Liver (tissue), 9 donors: ENCODE data around the gene BPIFB1. TPM values are rescaled to one million over a fixed set of nuclear protein-coding genes. Genes with fewer than 3 reads are reported as not detected.

Source experiments
- DNase-seq: peaks from one replicate; pipeline ENCODE4 v3.0.0-alpha.2; 2017; ENCODE audit warnings: low spot score
- H3K27ac ChIP-seq, 2 donors: one replicate each; pipeline ENCODE4 v1.7.0; 2013; ENCODE audit warnings: inconsistent platforms in 2 of 2, low read length in 2 of 2, control low read depth in 1 of 2, low read depth in 1 of 2, mild to moderate bottlenecking in 1 of 2
- H3K27me3 ChIP-seq, 4 donors: one replicate each; pipeline versions ENCODE4 v1.6.1 to v1.7.0; 2013; ENCODE audit warnings: low read length in 3 of 4, inconsistent platforms in 1 of 4, mild to moderate bottlenecking in 1 of 4, moderate library complexity in 1 of 4; ENCODE audit not compliant: control insufficient read depth in 4 of 4, insufficient read depth in 4 of 4
- H3K36me3 ChIP-seq, 4 donors: one replicate each; pipeline versions ENCODE4 v1.6.1 to v1.7.0; 2013; ENCODE audit warnings: low read length in 3 of 4, mild to moderate bottlenecking in 3 of 4, low read depth in 1 of 4, moderate library complexity in 1 of 4; ENCODE audit not compliant: control insufficient read depth in 4 of 4, insufficient read depth in 3 of 4
- H3K4me1 ChIP-seq, 4 donors: one replicate each; pipeline versions ENCODE4 v1.6.1 to v1.7.0; 2013; ENCODE audit warnings: low read length in 3 of 4, mild to moderate bottlenecking in 3 of 4, moderate library complexity in 1 of 4; ENCODE audit not compliant: control insufficient read depth in 4 of 4, insufficient read depth in 4 of 4
- H3K4me3 ChIP-seq, 3 donors: one replicate each; pipeline versions ENCODE4 v1.6.1 to v1.7.0; 2013; ENCODE audit warnings: low read length in 3 of 3, control low read depth in 1 of 3, low read depth in 1 of 3, mild to moderate bottlenecking in 1 of 3
- H3K9ac ChIP-seq, 2 donors: one replicate each; pipeline ENCODE4 v1.7.0; 2013; ENCODE audit warnings: low read length in 2 of 2, mild to moderate bottlenecking in 2 of 2, moderate library complexity in 2 of 2, control low read depth in 1 of 2, low read depth in 1 of 2
- H3K9me3 ChIP-seq, 4 donors: one replicate each; pipeline versions ENCODE4 v1.6.1 to v1.7.0; 2013; ENCODE audit warnings: low read length in 3 of 4; ENCODE audit not compliant: control insufficient read depth in 4 of 4
- CTCF ChIP-seq: fragments of 150-350 bp; IDR thresholded peaks from 2 replicates; pipeline ENCODE4 v1.5.1; 2017; ENCODE audit warnings: improper control_type of control experiment, low read depth, low read length; ENCODE audit not compliant: missing input control
- FOXA1 ChIP-seq: IDR thresholded peaks from 2 replicates; pipeline ENCODE4 v1.6.1; 2016; ENCODE audit warnings: antibody characterized with exemption
- FOXA2 ChIP-seq: IDR thresholded peaks from 2 replicates; pipeline ENCODE4 v1.6.1; 2016; ENCODE audit warnings: antibody characterized with exemption
- GABPA ChIP-seq, 2 donors: IDR thresholded peaks in 1 of 2; conservative IDR thresholded peaks in 1 of 2; 2 replicates each; pipeline ENCODE4 v1.6.1; 2016; ENCODE audit warnings: antibody characterized with exemption in 2 of 2, mild to moderate bottlenecking in 1 of 2, moderate library complexity in 1 of 2
- HNF4G ChIP-seq: IDR thresholded peaks from 2 replicates; pipeline ENCODE4 v1.6.1; 2016; ENCODE audit warnings: antibody characterized with exemption
- NR2F2 ChIP-seq: IDR thresholded peaks from 2 replicates; pipeline ENCODE4 v1.6.1; 2016; ENCODE audit warnings: antibody characterized with exemption
- RAD21 ChIP-seq, 2 donors: IDR thresholded peaks; 2 replicates each; pipeline ENCODE4 v1.6.1; 2016; ENCODE audit warnings: antibody characterized with exemption in 2 of 2, mild to moderate bottlenecking in 2 of 2
- RXRA ChIP-seq, 2 donors: IDR thresholded peaks; 2 replicates each; pipeline ENCODE4 v1.6.1; 2017 to 2018; ENCODE audit warnings: antibody characterized with exemption in 2 of 2, mild to moderate bottlenecking in 1 of 2
- SP1 ChIP-seq: IDR thresholded peaks from 2 replicates; pipeline ENCODE4 v1.6.1; 2018; ENCODE audit warnings: antibody characterized with exemption, mild to moderate bottlenecking
- TAF1 ChIP-seq: conservative IDR thresholded peaks from 2 replicates; pipeline ENCODE4 v1.6.1; 2016; ENCODE audit warnings: antibody characterized with exemption, mild to moderate bottlenecking
- YY1 ChIP-seq: IDR thresholded peaks from 2 replicates; pipeline ENCODE4 v1.6.1; 2016; ENCODE audit warnings: antibody characterized with exemption, mild to moderate bottlenecking
- ZBTB33 ChIP-seq: IDR thresholded peaks from 2 replicates; pipeline ENCODE4 v1.6.1; 2016; ENCODE audit warnings: antibody characterized with exemption
- WGBS: extraction: QIAGEN DNeasy Blood & Tissue Kit; methylation state at CpG from one replicate; pipeline ENCODE4 v1.1.7; 2013; 5-methylcytosine and 5-hydroxymethylcytosine counted together
- polyA plus RNA-seq, 2 donors: library from polyadenylated mRNA; stranded (reverse) in 1 of 2; unstranded in 1 of 2; fragments of 200-250 nt in 1 of 2; fragments of >200 nt in 1 of 2; fragmentation: Nextera tagmentation in 1 of 2; extraction: Ambion mirVana in 1 of 2; gene quantifications; one replicate each; pipeline versions ENCODE4 v1.2.1 to v1.2.3, GENCODE V29; 2013 to 2015
- total RNA-seq, 2 donors: library from RNA; depleted of rRNA; stranded (reverse); fragments of >200 nt; gene quantifications; one replicate each; pipeline ENCODE4 v1.2.3, GENCODE V29; 2014
- TF ChIP-seq, protein P1 (sequence below): IDR thresholded peaks from 2 replicates; pipeline ENCODE4 v1.6.1; 2016; ENCODE audit warnings: antibody characterized with exemption
- TF ChIP-seq, protein P2 (sequence below): IDR thresholded peaks from 2 replicates; pipeline ENCODE4 v1.6.1; 2016; ENCODE audit warnings: antibody characterized with exemption
- donor health status: healthy.
- donor health status: healthy.
- donor health status: healthy.
- donor health status: healthy.
- donor health status: healthy.

BPIFB1 gene
- total and polyA plus RNA-seq, 4 donors, result 0.08 to 0.13 TPM; not detected in 2

DNA sequence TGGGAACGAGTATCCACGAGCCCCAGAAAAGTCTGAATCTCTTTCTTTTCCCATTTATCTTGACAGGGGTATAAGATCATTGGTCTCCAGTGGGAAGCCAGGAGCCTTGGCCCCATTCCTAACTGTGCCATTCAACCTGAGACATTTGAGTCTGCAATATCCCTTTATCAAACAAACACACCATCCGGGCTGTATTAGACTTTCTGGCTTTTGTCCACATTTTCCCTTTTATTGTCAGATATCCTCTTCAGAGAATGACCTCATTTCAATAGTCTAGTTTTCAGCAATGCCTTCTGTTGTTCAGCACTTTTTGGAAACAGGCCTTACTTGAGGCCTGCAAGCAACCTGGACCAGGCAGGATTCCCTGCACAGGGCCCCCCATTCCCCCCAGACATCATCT lies 31.5 kb upstream of the BPIFB1 start:
- no peaks in the 10 kb centered on the region for H3K36me3 ChIP-seq
- no peaks in the 10 kb centered on the region for H3K4me1 ChIP-seq
- no peak overlapping the region for H3K9ac ChIP-seq
- no peak for DNase-seq
- no peak overlapping the region for H3K27ac ChIP-seq
- H3K4me3 ChIP-seq, result no peak overlapping the region
- 67% methylated on average over 3 of the region's 3 CpGs for WGBS
- no peaks in the 10 kb centered on the region for H3K27me3 ChIP-seq
- TF ChIP-seq, protein P1, sequence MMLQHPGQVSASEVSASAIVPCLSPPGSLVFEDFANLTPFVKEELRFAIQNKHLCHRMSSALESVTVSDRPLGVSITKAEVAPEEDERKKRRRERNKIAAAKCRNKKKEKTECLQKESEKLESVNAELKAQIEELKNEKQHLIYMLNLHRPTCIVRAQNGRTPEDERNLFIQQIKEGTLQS, result no peak
- TF ChIP-seq SP1, result no peak
- no peaks in the 10 kb centered on the region for H3K9me3 ChIP-seq

- Histone ChIP-seq H3K4me1 (no peaks in the 10 kb centered on the region), H3K27me3 (peaks cover 0 to 3% (median 0%) of the 10 kb centered on the region in 4 donors), H3K9me3 (no peaks in the 10 kb centered on the region), H3K4me3 (no peak overlapping the region), H3K27ac (no peak overlapping the region), H3K9ac (no peak overlapping the region), H3K36me3 (no peaks in the 10 kb centered on the region)
- TF ChIP-seq NR2F2 (no peak), RXRA (IDR thresholded peaks at IDR 0.05) (no peak), FOXA2 (no peak), CTCF (no peak), FOXA1 (no peak), ZBTB33 (no peak), TAF1 (no peak)
- TF ChIP-seq, protein P2, sequence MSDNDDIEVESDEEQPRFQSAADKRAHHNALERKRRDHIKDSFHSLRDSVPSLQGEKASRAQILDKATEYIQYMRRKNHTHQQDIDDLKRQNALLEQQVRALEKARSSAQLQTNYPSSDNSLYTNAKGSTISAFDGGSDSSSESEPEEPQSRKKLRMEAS, result no peak
- DNase-seq, result no peak
- WGBS, result 83% methylated on average over 3 of the region's 3 CpGs
These were observed 30.6 kb upstream of the BPIFB1 start for GRCh38 chr20:33252460-33252859.

- no peaks in the 10 kb centered on the region for H3K36me3 ChIP-seq
- TF ChIP-seq FOXA1, result no peak
- no peak overlapping the region for H3K4me3 ChIP-seq
- WGBS, result 65% methylated on average over 2 of the region's 2 CpGs
- no peak overlapping the region for H3K9ac ChIP-seq
- H3K9me3 ChIP-seq, result no peaks in the 10 kb centered on the region
- H3K4me1 ChIP-seq, result no peaks in the 10 kb centered on the region
- no peak for DNase-seq
- H3K27me3 ChIP-seq, result peaks cover 0 to 3% (median 0%) of the 10 kb centered on the region in 4 donors
- no peak overlapping the region for H3K27ac ChIP-seq
These were observed 28.0 kb upstream of the BPIFB1 start for GRCh38 chr20:33255005-33255404.

- Histone ChIP-seq H3K4me3 (no peak overlapping the region), H3K27ac (no peak overlapping the region), H3K4me1 (no peaks in the 10 kb centered on the region), H3K9ac (no peak overlapping the region), H3K36me3 (no peaks in the 10 kb centered on the region), H3K9me3 (peaks cover 0 to 4% (median 3%) of the 10 kb centered on the region in 4 donors), H3K27me3 (peaks cover 0 to 3% (median 0%) of the 10 kb centered on the region in 4 donors)
- DNase-seq, result no peak
- 79% methylated on average over 5 of the region's 5 CpGs for WGBS
- TF ChIP-seq RAD21 (IDR thresholded peaks at IDR 0.05) (no peak), ZBTB33 (no peak), YY1 (no peak), HNF4G (no peak), NR2F2 (no peak), GABPA (IDR thresholded peaks at IDR 0.05 in 1 of 2, conservative IDR thresholded peaks at IDR 0.05 in 1 of 2) (no peak), RXRA (IDR thresholded peaks at IDR 0.05) (no peak), CTCF (no peak)
- TF ChIP-seq, protein P2, result no peak
- TF ChIP-seq, protein P1, result no peak
These were observed 25.8 kb upstream of the BPIFB1 start for GRCh38 chr20:33257237-33257636.
